ENCODE results near the gene TEN1.

DNA sequence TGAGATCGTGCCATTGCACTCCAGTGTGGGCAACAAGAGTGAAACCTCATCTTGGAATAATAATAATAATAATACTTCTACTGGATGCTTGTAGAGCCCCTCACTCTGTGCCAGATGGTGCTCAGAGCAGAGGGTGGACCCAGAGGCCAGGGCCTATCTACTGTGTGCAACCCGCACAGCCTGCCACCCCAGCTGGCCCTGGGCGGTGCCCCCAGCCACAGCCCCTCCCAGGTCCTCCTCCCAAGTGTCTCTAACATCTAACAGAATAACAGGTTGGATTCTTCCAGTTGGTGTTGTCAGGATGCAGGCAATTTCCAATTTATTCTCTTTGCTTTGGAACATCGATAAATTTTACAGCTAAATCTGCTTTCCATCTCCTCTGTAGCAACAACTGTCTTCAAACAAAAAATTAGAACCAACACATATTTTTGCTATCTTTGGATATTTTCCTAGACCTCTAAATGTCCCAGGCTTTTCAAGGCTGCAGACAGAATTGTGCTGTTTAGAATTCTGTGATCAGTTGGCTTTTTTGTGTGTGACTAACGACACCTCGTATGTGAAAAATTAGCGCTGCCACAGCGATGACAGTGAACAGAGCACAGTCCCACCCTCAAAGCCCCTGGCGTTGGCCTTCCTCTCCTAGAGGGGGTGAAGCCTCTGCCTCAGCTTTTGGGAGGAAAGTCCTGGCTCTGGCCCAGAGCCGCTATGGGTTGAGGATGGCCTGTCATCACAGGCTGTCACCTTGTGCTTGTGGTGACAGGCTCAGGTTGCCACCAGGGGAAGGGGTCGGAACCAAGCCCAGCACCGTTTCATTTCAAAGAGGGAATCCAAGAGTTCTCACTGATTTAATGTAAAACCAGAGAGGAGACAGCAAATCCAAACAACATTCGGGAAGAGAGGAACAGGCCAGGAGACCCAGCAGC, 55.6 kb downstream of the TEN1 start:
- TF ChIP-seq KLF1 (tag by site-specific recombination; IDR thresholded peaks at IDR 0.05) (peak; percentile 74), ZNF138 (tag by site-specific recombination; IDR thresholded peaks at IDR 0.05; ENCODE audit: borderline replicate concordance) (no peak), KLF8 (tag by site-specific recombination; IDR thresholded peaks at IDR 0.05) (no peak), PRDM1 (tag by site-specific recombination; IDR thresholded peaks at IDR 0.05) (no peak)
- TF ChIP-seq, protein P1, sequence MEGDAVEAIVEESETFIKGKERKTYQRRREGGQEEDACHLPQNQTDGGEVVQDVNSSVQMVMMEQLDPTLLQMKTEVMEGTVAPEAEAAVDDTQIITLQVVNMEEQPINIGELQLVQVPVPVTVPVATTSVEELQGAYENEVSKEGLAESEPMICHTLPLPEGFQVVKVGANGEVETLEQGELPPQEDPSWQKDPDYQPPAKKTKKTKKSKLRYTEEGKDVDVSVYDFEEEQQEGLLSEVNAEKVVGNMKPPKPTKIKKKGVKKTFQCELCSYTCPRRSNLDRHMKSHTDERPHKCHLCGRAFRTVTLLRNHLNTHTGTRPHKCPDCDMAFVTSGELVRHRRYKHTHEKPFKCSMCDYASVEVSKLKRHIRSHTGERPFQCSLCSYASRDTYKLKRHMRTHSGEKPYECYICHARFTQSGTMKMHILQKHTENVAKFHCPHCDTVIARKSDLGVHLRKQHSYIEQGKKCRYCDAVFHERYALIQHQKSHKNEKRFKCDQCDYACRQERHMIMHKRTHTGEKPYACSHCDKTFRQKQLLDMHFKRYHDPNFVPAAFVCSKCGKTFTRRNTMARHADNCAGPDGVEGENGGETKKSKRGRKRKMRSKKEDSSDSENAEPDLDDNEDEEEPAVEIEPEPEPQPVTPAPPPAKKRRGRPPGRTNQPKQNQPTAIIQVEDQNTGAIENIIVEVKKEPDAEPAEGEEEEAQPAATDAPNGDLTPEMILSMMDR (tag by site-specific recombination; IDR thresholded peaks at IDR 0.05), result no peak
